Heart left ventricle (tissue), 16 donors: ENCODE data around the gene EHBP1L1. TPM values are rescaled to one million over a fixed set of nuclear protein-coding genes. Genes with fewer than 3 reads are reported as not detected.

ENCODE experiments used
- ATAC-seq, 4 donors: fragments of 200-7000 bp; cut with Tn5 transposase; one replicate each; pipeline ENCODE4 v1.9.1; 2020 to 2022; ENCODE audit warnings: moderate library complexity in 4 of 4, mild to moderate bottlenecking in 3 of 4, moderate number of reproducible peaks in 1 of 4
- DNase-seq, 5 donors: peaks; one replicate each; pipeline ENCODE4 v3.0.0-alpha.2; 2020
- H3K27ac ChIP-seq, 12 donors: fragments of 200-600 bp; sonication (generic) in 4 of 12; one replicate each; pipeline versions ENCODE4 v1.5.0 to v1.8.0; 2016 to 2022; ENCODE audit warnings: mild to moderate bottlenecking in 2 of 12
- H3K27me3 ChIP-seq, 9 donors: fragments of 200-600 bp; sonication (generic) in 2 of 9; one replicate each; pipeline versions ENCODE4 v1.5.1 to v1.8.0; 2016 to 2022; ENCODE audit warnings: mild to moderate bottlenecking in 3 of 9
- H3K36me3 ChIP-seq, 9 donors: fragments of 200-600 bp; sonication (generic) in 2 of 9; one replicate each; pipeline versions ENCODE4 v1.5.0 to v1.8.0; 2018 to 2022; ENCODE audit warnings: mild to moderate bottlenecking in 2 of 9
- H3K4me1 ChIP-seq, 12 donors: fragments of 200-600 bp; sonication (generic) in 4 of 12; one replicate each; pipeline versions ENCODE4 v1.5.0 to v1.8.0; 2016 to 2022; ENCODE audit warnings: mild to moderate bottlenecking in 3 of 12
- H3K4me3 ChIP-seq, 12 donors: fragments of 200-600 bp; sonication (generic) in 4 of 12; one replicate each; pipeline versions ENCODE4 v1.5.0 to v1.8.0; 2017 to 2022; ENCODE audit warnings: mild to moderate bottlenecking in 9 of 12, moderate library complexity in 4 of 12
- H3K9me3 ChIP-seq, 12 donors: fragments of 200-600 bp; sonication (generic) in 4 of 12; one replicate each; pipeline versions ENCODE4 v1.5.0 to v1.8.0; 2016 to 2022; ENCODE audit warnings: mild to moderate bottlenecking in 1 of 12
- CTCF ChIP-seq, 12 donors: fragments of 200-600 bp; sonication (generic) in 4 of 12; IDR thresholded peaks; one replicate each; pipeline versions ENCODE4 v1.5.0 to v1.8.0; 2018 to 2022; ENCODE audit warnings: antibody characterized with exemption in 12 of 12, mild to moderate bottlenecking in 5 of 12
- POLR2A ChIP-seq, 2 donors: fragments of 450-650 bp; IDR thresholded peaks; one replicate each; pipeline ENCODE4 v1.6.1; 2017; ENCODE audit warnings: antibody characterized with exemption in 2 of 2, mild to moderate bottlenecking in 2 of 2, moderate library complexity in 2 of 2
- WGBS, 4 donors: extraction: QIAGEN DNeasy Blood & Tissue Kit in 2 of 4; methylation state at CpG; one replicate each; pipeline versions ENCODE4 v1.1.5 to v1.1.7; 2013 to 2018; 5-methylcytosine and 5-hydroxymethylcytosine counted together
- intact Hi-C, 10 donors: fragments of 100-400 bp; cut with DNase I; formaldehyde crosslinking; loops; one replicate each; pipeline versions ENCODE4 v1.11.1 to v1.14.2; 2022
- polyA plus RNA-seq, 2 donors: library from polyadenylated mRNA; stranded (reverse); fragments of 200-250 nt; gene quantifications; one replicate each; pipeline ENCODE4 v1.2.3, GENCODE V29; 2013
- total RNA-seq, 9 donors: library from RNA; depleted of rRNA in 2 of 9; stranded (reverse); fragments of >200 nt in 2 of 9; fragmentation: NEBNext Ultra II Directional in 3 of 9; extraction: Animal tissue kit (Norgen Biotek cat#: 25700) in 3 of 9; gene quantifications; one replicate each; pipeline versions ENCODE4 v1.1.0 to v1.2.4, GENCODE V29; 2016 to 2023
- donor health status: ischemic (EF 13 %, LVEDD 7.1; RV severe dilation, severe dysfunction).
- donor health status: healthy with polysubstance abuse.
- donor health status: DM: no; HTN: yes; CAD: no.
- donor health status: DM: no; HTN: no; CAD: no.
- donor health status: ischemic (EF 25% LVEDD 6.9; RV normal size, moderate dysfunction).
- donor health status: ischemic (EF 25% LVEDD 5.7; RV mildly dilated, moderate dysfunction).
- donor health status: healthy.
- donor health status: DM: yes; HTN: yes; CAD: no.
- donor health status: ischemic (EF 35%, LVEDD 5.7; RV mildly dilated, moderate dysfunction).
- donor health status: nonischemic (EF 11% LVEDD 7.7; RV severe dilation, severe dysfunction).
- donor health status: DM: yes; HTN: yes; CAD: no.
- donor health status: PGD.
- donor health status: ischemic (EF 29% LVEDD 5.4; RV normal size, mild dysfunction).
- donor health status: nonischemic (EF 23%, LVEDD 6.1; RV moderate dilation, normal function).

EHBP1L1 gene
- total and polyA plus RNA-seq, 11 donors, result 37.4 to 144 (median 79.0) TPM

GRCh38 chr11:65619281-65619928 is 43.6 kb downstream of the EHBP1L1 start:
- no peak overlapping the region for H3K4me3 ChIP-seq
- H3K27me3 ChIP-seq, result no peaks in the 10 kb centered on the region
- DNase-seq, result no peak
- TF ChIP-seq POLR2A (IDR thresholded peaks at IDR 0.05) (no peak), CTCF (IDR thresholded peaks at IDR 0.05) (no peak)
- peaks cover 4 to 20% (median 13%) of the 10 kb centered on the region in 12 donors for H3K4me1 ChIP-seq
- 92 to 94% (median 93%) methylated on average over 19 to 29 of the region's 29 CpGs for WGBS, 4 donors
- intact Hi-C loops, result loop anchor here in 3 of 10 donors (5.0 to 10.0 kb wide), 3 partner anchors 95 to 238 kb away; partner anchors contain the start of genes CFL1 (in 1 of the 3) and KAT5 (in 1 of the 3)
- no peaks in the 10 kb centered on the region for H3K9me3 ChIP-seq
- no peak for ATAC-seq
- H3K27ac ChIP-seq, result no peak overlapping the region
- H3K36me3 ChIP-seq, result peaks cover 0 to 75% (median 72%) of the 10 kb centered on the region in 9 donors

DNA sequence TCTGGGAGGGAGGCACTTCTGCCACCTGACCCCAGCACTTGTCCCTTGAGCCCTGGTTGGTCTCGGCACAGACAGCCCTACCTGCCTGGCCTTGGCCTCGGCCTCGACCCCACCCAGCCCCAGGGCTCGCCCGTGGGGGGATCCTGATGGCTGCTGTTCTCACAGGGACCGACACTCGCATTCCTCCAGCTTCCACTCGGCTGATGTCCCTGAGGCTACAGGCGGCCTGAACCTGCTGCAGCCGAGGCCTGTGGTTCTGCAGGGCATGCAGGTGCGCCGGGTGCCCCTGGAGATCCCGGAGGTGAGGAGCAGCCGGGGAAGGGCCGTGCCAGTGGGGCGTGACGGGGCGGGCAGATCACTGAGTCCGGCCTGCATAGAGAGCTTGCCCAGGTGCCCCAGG is 44.8 kb downstream of the EHBP1L1 start:
- DNase-seq (no peak), ATAC-seq (no peak)
- 80 to 97% (median 95%) methylated on average over 1 to 19 of the region's 19 CpGs for WGBS, 4 donors
- H3K27me3 ChIP-seq, result no peaks in the 10 kb centered on the region
- H3K27ac ChIP-seq, result no peak overlapping the region
- peaks cover under 1 to 87% (median 81%) of the 10 kb centered on the region in 9 donors for H3K36me3 ChIP-seq
- no peak overlapping the region for H3K4me3 ChIP-seq
- H3K9me3 ChIP-seq, result no peaks in the 10 kb centered on the region
- peaks cover 4 to 17% (median 13%) of the 10 kb centered on the region in 12 donors for H3K4me1 ChIP-seq
- intact Hi-C loops, result loop anchor here in 4 of 10 donors (10.0 kb wide), 2 partner anchors 84 to 194 kb away; no protein-coding TSS in a partner anchor
- TF ChIP-seq CTCF (IDR thresholded peaks at IDR 0.05), result no peak
- no peak for TF ChIP-seq POLR2A (IDR thresholded peaks at IDR 0.05)

DNA sequence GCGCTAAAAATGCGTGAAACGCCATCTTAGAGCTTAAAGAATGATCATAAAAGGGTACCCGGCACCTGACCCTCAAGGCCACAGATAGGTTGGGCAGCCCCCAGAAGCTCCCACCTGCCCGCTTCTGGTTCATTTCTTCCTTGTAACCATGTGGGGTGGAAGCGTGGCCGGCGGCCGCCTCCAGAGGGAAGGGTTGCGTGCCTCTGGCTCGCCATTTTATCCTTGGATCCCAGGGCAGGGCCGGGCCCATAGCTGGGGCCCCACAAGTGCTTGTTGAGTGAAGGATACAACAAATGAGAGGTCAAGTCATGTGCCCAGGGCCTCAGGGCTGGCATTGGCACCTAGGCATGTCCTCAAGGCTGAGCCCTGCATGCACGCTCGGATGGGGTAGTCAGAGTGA is 45.6 kb downstream of the EHBP1L1 start:
- 94 to 95% (median 95%) methylated on average over 13 to 14 of the region's 14 CpGs for WGBS, 4 donors
- intact Hi-C loops, result loop anchor here in 4 of 10 donors (10.0 kb wide), 2 partner anchors 83 to 193 kb away; no protein-coding TSS in a partner anchor
- ATAC-seq (no peak), DNase-seq (no peak)
- no peak overlapping the region for H3K27ac ChIP-seq
- no peak overlapping the region for H3K4me3 ChIP-seq
- TF ChIP-seq CTCF (IDR thresholded peaks at IDR 0.05), result no peak
- TF ChIP-seq POLR2A (IDR thresholded peaks at IDR 0.05), result no peak
- peaks cover 2 to 20% (median 15%) of the 10 kb centered on the region in 12 donors for H3K4me1 ChIP-seq
- H3K9me3 ChIP-seq, result no peaks in the 10 kb centered on the region
- H3K27me3 ChIP-seq, result no peaks in the 10 kb centered on the region
- H3K36me3 ChIP-seq, result peaks cover 2 to 95% (median 89%) of the 10 kb centered on the region in 9 donors

DNA sequence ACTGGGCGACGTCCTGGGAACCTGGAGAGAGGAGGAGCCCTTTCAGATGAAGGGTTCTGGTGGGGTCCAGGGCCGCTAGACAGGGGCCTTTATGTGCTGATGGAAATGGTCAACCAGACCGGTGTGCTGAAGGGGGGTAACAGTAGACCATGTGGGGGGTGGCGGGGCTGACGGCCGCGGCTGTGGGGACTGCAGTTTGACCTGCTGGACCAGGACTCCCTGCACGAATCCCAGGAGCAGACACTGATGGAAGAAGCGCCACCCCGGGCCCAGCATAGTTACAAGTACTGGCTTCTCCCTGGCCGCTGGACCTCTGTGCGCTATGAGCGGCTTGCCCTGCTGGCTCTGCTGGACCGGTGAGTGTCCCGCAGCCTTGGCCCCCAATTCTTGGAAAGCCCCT is 46.2 kb downstream of the EHBP1L1 start:
- Histone ChIP-seq H3K4me1 (peaks cover 0 to 15% (median 11%) of the 10 kb centered on the region in 12 donors), H3K9me3 (no peaks in the 10 kb centered on the region), H3K27ac (no peak overlapping the region), H3K36me3 (peaks cover 2 to 100% (median 94%) of the 10 kb centered on the region in 9 donors), H3K27me3 (no peaks in the 10 kb centered on the region), H3K4me3 (no peak overlapping the region)
- 93 to 96% (median 94%) methylated on average over 11 to 16 of the region's 16 CpGs for WGBS, 4 donors
- intact Hi-C loops, result loop anchor here in 4 of 10 donors (10.0 kb wide), 2 partner anchors 83 to 193 kb away; no protein-coding TSS in a partner anchor
- TF ChIP-seq POLR2A (IDR thresholded peaks at IDR 0.05) (no peak), CTCF (IDR thresholded peaks at IDR 0.05) (no peak)
- ATAC-seq (no peak), DNase-seq (no peak)
